K562 (cell line): Measurements from ENCODE around the gene TRAF3IP1. TPM values are rescaled to one million over a fixed set of nuclear protein-coding genes. Genes with fewer than 3 reads are reported as not detected.

Source experiments
- ATAC-seq: fragments of 200-7000 bp; cut with Tn5 transposase; 3 replicates; pipeline ENCODE4 v1.9.1; 2020; ENCODE audit warnings: moderate library complexity
- BruUV-seq: library from RNA; stranded (reverse); fragments of 400-500 nt; replicated peaks from 2 replicates; lab custom pipeline; 2021; lab: Mats Ljungman, UMichigan
- CTCF ChIA-PET: fragments of 300-600 bp; formaldehyde crosslinking; extraction: SDS; loops from one replicate; lab custom pipeline; 2021; ENCODE audit warnings: low intra/inter-chr PET ratio; lab: Yijun Ruan, JAX
- POLR2A ChIA-PET: fragments of 300-600, 350-650 bp; sonication (Branson Sonifier 250); formaldehyde crosslinking; extraction: SDS; loops from one replicate; lab custom pipeline; 2021; ENCODE audit warnings: antibody characterized with exemption, inconsistent platforms; lab: Yijun Ruan, JAX
- DNase-seq, 4 experiments: peaks; one replicate each; pipeline versions ENCODE4 v3.0.0 to v3.0.0-alpha.2; 2011 to 2018; ENCODE audit warnings: low spot score in 3 of 4, mixed read lengths in 3 of 4; ENCODE audit errors: extremely low read depth in 1 of 4
- FAIRE-seq: peaks from 2 replicates; lab custom pipeline; 2011; peaks lifted over from hg19 to GRCh38; lab: Jason Lieb, UNC
- H2AFZ ChIP-seq: 2 replicates; pipeline ENCODE4 v1.6.0; 2011; ENCODE audit warnings: low read depth, low read length, control low read depth, inconsistent platforms
- H3K27ac ChIP-seq: fragments of 200-600 bp; 3 replicates; pipeline ENCODE4 v1.8.0; 2011; ENCODE audit warnings: low read depth, mild to moderate bottlenecking, control low read depth, inconsistent platforms, low read length, moderate library complexity, mixed read lengths; ENCODE audit errors: extremely low read depth
- H3K27me3 ChIP-seq, 2 experiments: fragments of 300-600 bp in 1 of 2; 2 replicates in 1 of 2; 3 replicates in 1 of 2; pipeline versions ENCODE4 v1.6.0 to v1.8.0; 2011; ENCODE audit warnings: inconsistent platforms in 2 of 2, low read length in 2 of 2, mild to moderate bottlenecking in 1 of 2, mixed read lengths in 1 of 2, moderate library complexity in 1 of 2; ENCODE audit not compliant: control insufficient read depth in 2 of 2, insufficient read depth in 2 of 2
- H3K36me3 ChIP-seq: fragments of 300-600 bp; 3 replicates; pipeline ENCODE4 v1.8.0; 2011; ENCODE audit warnings: mild to moderate bottlenecking, low read length, inconsistent platforms; ENCODE audit not compliant: control insufficient read depth, insufficient read depth
- H3K4me1 ChIP-seq, 2 experiments: fragments of 200-600 bp in 1 of 2; replicated peaks in 1 of 2; 2 replicates in 1 of 2; 3 replicates in 1 of 2; pipeline versions ENCODE4 v1.5.1 to v1.8.0; 2011; ENCODE audit warnings: inconsistent platforms in 2 of 2, low read length in 2 of 2, mild to moderate bottlenecking in 1 of 2, mixed read lengths in 1 of 2, moderate library complexity in 1 of 2; ENCODE audit not compliant: control insufficient read depth in 2 of 2, insufficient read depth in 2 of 2
- H3K4me2 ChIP-seq: 2 replicates; pipeline ENCODE4 v1.6.1; 2011; ENCODE audit warnings: low read length, control low read depth, inconsistent platforms, mixed read lengths; ENCODE audit not compliant: insufficient read depth
- H3K4me3 ChIP-seq: fragments of 200-600 bp; sonication (generic), shearing (Covaris generic); 2 replicates; pipeline ENCODE4 v1.5.1; 2016; ENCODE audit warnings: control low read depth, inconsistent platforms
- H3K79me2 ChIP-seq: fragments of 200-600 bp; 3 replicates; pipeline ENCODE4 v1.8.0; 2011; ENCODE audit warnings: low read length, inconsistent platforms; ENCODE audit not compliant: control insufficient read depth, insufficient read depth
- H3K9ac ChIP-seq, 2 experiments: 2 replicates each; pipeline versions ENCODE4 v1.6.0 to v1.6.1; 2011; ENCODE audit warnings: low read depth in 2 of 2, low read length in 2 of 2, control low read depth in 1 of 2, inconsistent platforms in 1 of 2, mild to moderate bottlenecking in 1 of 2, mixed read lengths in 1 of 2; ENCODE audit not compliant: insufficient read depth in 1 of 2
- H3K9me1 ChIP-seq: one replicate; pipeline ENCODE4 v1.6.0; 2011; ENCODE audit warnings: inconsistent platforms, mild to moderate bottlenecking, low read length, moderate library complexity; ENCODE audit not compliant: control insufficient read depth, insufficient read depth
- H3K9me3 ChIP-seq: replicated peaks from 2 replicates; pipeline ENCODE4 v1.5.1; 2011; ENCODE audit warnings: low read depth, low read length, inconsistent platforms; ENCODE audit not compliant: control insufficient read depth, insufficient read depth
- H4K20me1 ChIP-seq: replicated peaks from 2 replicates; pipeline ENCODE4 v1.6.1; 2011; ENCODE audit warnings: low read length, inconsistent platforms, mixed read lengths; ENCODE audit not compliant: control insufficient read depth, insufficient read depth
- CBX8 ChIP-seq: fragments of 200-600 bp; sonication (generic); IDR thresholded peaks from 2 replicates; pipeline ENCODE4 v1.6.1; 2012; ENCODE audit warnings: borderline replicate concordance, mixed run types, low read depth, mild to moderate bottlenecking, moderate library complexity, mixed read lengths, low read length, control low read depth, inconsistent platforms; ENCODE audit not compliant: poor library complexity, severe bottlenecking; ENCODE audit errors: extremely low read depth
- CGGBP1 ChIP-seq: fragments of 250-450 bp; sonication (Bioruptor Pico); IDR thresholded peaks from 2 replicates; pipeline ENCODE4 v1.9.0; 2021; ENCODE audit warnings: mild to moderate bottlenecking
- DMBX1 ChIP-seq: fragments of 250-450 bp; sonication (Bioruptor Pico); IDR thresholded peaks from 2 replicates; pipeline ENCODE4 v1.8.0; 2022; ENCODE audit warnings: inconsistent platforms, mild to moderate bottlenecking, moderate library complexity, borderline replicate concordance
- DNMT1 ChIP-seq: fragments of 450-650 bp; IDR thresholded peaks from 2 replicates; pipeline ENCODE4 v1.6.1; 2016; ENCODE audit warnings: antibody characterized with exemption, mild to moderate bottlenecking
- E2F3 ChIP-seq: fragments of 250-450 bp; sonication (Bioruptor Pico); IDR thresholded peaks from 2 replicates; pipeline ENCODE4 v1.4.0; 2020; ENCODE audit warnings: mild to moderate bottlenecking
- EP300 ChIP-seq: IDR thresholded peaks from 2 replicates; pipeline ENCODE4 v1.6.1; 2012; ENCODE audit warnings: low read length, improper control_type of control experiment
- IFI16 ChIP-seq: fragments of 250-450 bp; sonication (Bioruptor Pico); IDR thresholded peaks from 2 replicates; pipeline ENCODE4 v2.1.2; 2022; ENCODE audit warnings: mild to moderate bottlenecking, inconsistent platforms
- L3MBTL2 ChIP-seq: fragments of 450-650 bp; IDR thresholded peaks from 2 replicates; pipeline ENCODE4 v1.6.1; 2016; ENCODE audit warnings: mild to moderate bottlenecking, moderate library complexity
- MEF2A ChIP-seq: IDR thresholded peaks from 2 replicates; pipeline ENCODE4 v1.6.1; 2011; ENCODE audit warnings: low read depth, mild to moderate bottlenecking, low read length, moderate library complexity; ENCODE audit not compliant: control insufficient read depth
- NELFE ChIP-seq: IDR thresholded peaks from 2 replicates; pipeline ENCODE4 v1.6.1; 2011; ENCODE audit warnings: mild to moderate bottlenecking; ENCODE audit not compliant: insufficient read depth, insufficient read length
- NR2C1 ChIP-seq, 2 experiments: fragments of 450-650 bp; IDR thresholded peaks; 2 replicates each; pipeline ENCODE4 v1.6.1; 2017; ENCODE audit warnings: mild to moderate bottlenecking in 2 of 2, antibody characterized with exemption in 1 of 2, inconsistent platforms in 1 of 2, missing compliant biosample characterization in 1 of 2, missing genetic modification characterization in 1 of 2
- PHB2 ChIP-seq: fragments of 450-650 bp; IDR thresholded peaks from 2 replicates; pipeline ENCODE4 v1.6.1; 2017; ENCODE audit warnings: low read depth
- PHF8 ChIP-seq: fragments of 200-600 bp; sonication (generic); IDR thresholded peaks from 2 replicates; pipeline ENCODE4 v1.6.1; 2012; ENCODE audit warnings: mixed run types, mild to moderate bottlenecking, inconsistent platforms, low read length, moderate library complexity, borderline replicate concordance
- RBBP5 ChIP-seq: fragments of 200-600 bp; sonication (generic); IDR thresholded peaks from 2 replicates; pipeline ENCODE4 v1.6.1; 2012; ENCODE audit warnings: borderline replicate concordance, mild to moderate bottlenecking, low read length, control low read depth, inconsistent platforms; ENCODE audit not compliant: insufficient read depth, poor library complexity, severe bottlenecking
- TFAM ChIP-seq: fragments of 250-450 bp; sonication (Bioruptor Pico); conservative IDR thresholded peaks from 2 replicates; pipeline ENCODE4 v1.5.0; 2021; ENCODE audit warnings: mild to moderate bottlenecking, moderate library complexity
- ZNF143 ChIP-seq: sonication (generic); formaldehyde crosslinking; IDR thresholded peaks from 2 replicates; pipeline ENCODE4 v1.9.0; 2022; ENCODE audit warnings: mild to moderate bottlenecking, missing genetic modification reagents
- ZNF551 ChIP-seq: fragments of 250-450 bp; sonication (Bioruptor Pico); IDR thresholded peaks from 2 replicates; pipeline ENCODE4 v1.5.0; 2021; ENCODE audit warnings: mild to moderate bottlenecking, moderate library complexity
- ZNF75A ChIP-seq: fragments of 450-650 bp; formaldehyde crosslinking; IDR thresholded peaks from 2 replicates; pipeline ENCODE4 v1.4.0; 2020; ENCODE audit warnings: mild to moderate bottlenecking
- WGBS: fragments of 100-300 bp; shearing (Covaris generic); methylation state at CpG from one replicate; pipeline ENCODE4 v1.1.6; 2016; ENCODE audit warnings: low coverage, mixed read lengths; ENCODE audit not compliant: insufficient coverage; ENCODE audit errors: missing lambda C conversion rate; 5-methylcytosine and 5-hydroxymethylcytosine counted together
- in situ Hi-C: fragments of 300-500 bp; cut with MboI; formaldehyde crosslinking; loops from 4 replicates; pipeline ENCODE4 v1.15.0; 2018; ENCODE audit warnings: inconsistent platforms, mixed read lengths
- intact Hi-C: fragments of 100-400 bp; cut with micrococcal nuclease; formaldehyde crosslinking; loops from 2 replicates; pipeline ENCODE4 v1.14.2; 2022
- polyA plus RNA-seq, 8 experiments: library from polyadenylated mRNA; depleted of rRNA in 4 of 8; stranded (reverse) in 5 of 8; unstranded in 3 of 8; fragments of >200 nt; fragmentation: Nextera tagmentation in 2 of 8; fragmentation: Illumina TruSeq in 1 of 8; extraction: Ambion mirVana in 2 of 8; extraction: Trizol in 1 of 8; gene quantifications; 2 replicates each; pipeline versions ENCODE4 v1.2.1 to v1.2.3, GENCODE V29; 2011 to 2014; ENCODE audit warnings: inconsistent platforms in 1 of 8, missing spikeins in 1 of 8
- total RNA-seq, 7 experiments: library from RNA; depleted of rRNA in 6 of 7; stranded (reverse); fragments of >200 nt in 6 of 7; fragmentation: Illumina TruSeq in 2 of 7; extraction: Trizol in 2 of 7; gene quantifications; 2 replicates each; pipeline versions ENCODE4 v1.2.1 to v1.2.3, GENCODE V29; 2011 to 2021; ENCODE audit warnings: low replicate concordance in 1 of 7

Gene TRAF3IP1
- total and polyA plus RNA-seq, 9 of the 15 experiments (the other 6 are each of a cell fraction or from before 2014, with no cell fraction given), result 1.3 to 7.4 (median 3.4) TPM

- TF ChIP-seq PHF8 (no peak), MEF2A (no peak), DMBX1 (CRISPR knock-in tag) (no peak), IFI16 (CRISPR knock-in tag) (no peak), E2F3 (no peak), CGGBP1 (no peak), ZNF75A (CRISPR knock-in tag) (no peak), DNMT1 (no peak), PHB2 (no peak), NR2C1 (IDR thresholded peaks at IDR 0.05) (no peak), NR2C1 (tag; IDR thresholded peaks at IDR 0.05) (no peak), EP300 (no peak), ZNF551 (CRISPR knock-in tag) (no peak), TFAM (CRISPR knock-in tag) (no peak), CBX8 (no peak), L3MBTL2 (no peak), NELFE (no peak), ZNF143 (CRISPR knock-in tag) (no peak), RBBP5 (no peak)
- H3K9me3 ChIP-seq, result no peaks in the 10 kb centered on the region
- no TSS peak for BruUV-seq
- intact Hi-C loops (no loop called here), in situ Hi-C loops (no loop called here)
- no peak overlapping the region for H3K4me2 ChIP-seq
- no peak overlapping the region for H3K4me3 ChIP-seq
- FAIRE-seq, result no peak
- WGBS, result 90% methylated on average over 4 of the region's 8 CpGs
- no peak overlapping the region for H2AFZ ChIP-seq
- no peaks in the 10 kb centered on the region for H3K9me1 ChIP-seq
- no peak overlapping the region for H3K9ac ChIP-seq
- no peak for DNase-seq
- peaks cover 0 to 16% of the 10 kb centered on the region in 2 experiments; a peak in 2 of 5 replicates for H3K4me1 ChIP-seq
- H4K20me1 ChIP-seq, result no peaks in the 10 kb centered on the region
- POLR2A ChIA-PET, result no interaction called here
- no peaks in the 10 kb centered on the region for H3K79me2 ChIP-seq
- H3K36me3 ChIP-seq, result no peaks in the 10 kb centered on the region
- H3K27me3 ChIP-seq, result no peaks in the 10 kb centered on the region
- H3K27ac ChIP-seq, result no peak overlapping the region
- no peak for ATAC-seq
- CTCF ChIA-PET, result no interaction called here
Measured at GRCh38 chr2:238406998-238407285, 86.6 kb downstream of the TRAF3IP1 start.
